ENCODE measurements around the gene ARMH3.

ARMH3 gene

GRCh38 chr10:101940916-101941315 is 115.1 kb downstream of the ARMH3 start:
- Histone ChIP-seq H3K4me1 (ENCODE audit: control insufficient read depth in 1 of 2, insufficient read depth in 2 of 2, low read length in 2 of 2) (peaks cover 8 to 15% of the 10 kb centered on the region in 2 experiments), H3K36me3 (ENCODE audit: control insufficient read depth in 1 of 2, insufficient read depth in 2 of 2, low read length in 2 of 2) (no peaks in the 10 kb centered on the region), H4K91ac (ENCODE audit: low read depth, low read length) (no peak overlapping the region), H3K27me3 (ENCODE audit: insufficient read depth, low read length) (no peaks in the 10 kb centered on the region), H4K8ac (ENCODE audit: low read depth, low read length) (no peak overlapping the region), H3K79me1 (ENCODE audit: low read length) (peaks cover 5% of the 10 kb centered on the region), H2BK120ac (ENCODE audit: insufficient read depth, low read length, poor library complexity) (no peak overlapping the region), H3K23ac (ENCODE audit: low read length) (no peak overlapping the region), H2BK5ac (ENCODE audit: low read depth, low read length, poor library complexity) (no peak overlapping the region), H2AFZ (ENCODE audit: insufficient read depth, low read length, poor library complexity) (no peak overlapping the region), H3K9me3 (ENCODE audit: insufficient read depth, low read depth, low read length) (no peaks in the 10 kb centered on the region), H3K79me2 (ENCODE audit: control insufficient read depth, insufficient read depth, low read length, poor library complexity) (no peaks in the 10 kb centered on the region), H3K4me3 (ENCODE audit: low read depth, low read length) (no peak overlapping the region), H3K14ac (ENCODE audit: low read length) (no peak overlapping the region), H3K9ac (ENCODE audit: low read length) (no peak overlapping the region), H3K27ac (ENCODE audit: low read depth, low read length) (no peak overlapping the region), H3K18ac (ENCODE audit: low read length) (no peak overlapping the region), H2BK12ac (ENCODE audit: low read length) (no peak overlapping the region), H3K4ac (ENCODE audit: low read depth, low read length) (no peak overlapping the region), H4K12ac (ENCODE audit: low read depth, low read length) (no peak overlapping the region), H3K4me2 (ENCODE audit: low read length) (no peak overlapping the region), H2AK5ac (ENCODE audit: low read length) (no peak overlapping the region)
- DNase-seq, result peak; percentile 3 to 64
- WGBS (ENCODE audit: extremely low coverage, insufficient coverage, insufficient read length), result no CpG with 5 or more reads among the region's 1 CpG

GRCh38 chr10:101939729-101940128 is 116.2 kb downstream of the ARMH3 start:
- H2BK12ac ChIP-seq (ENCODE audit: low read length), result no peak overlapping the region
- peak overlapping the region; percentile 14 for H4K91ac ChIP-seq (ENCODE audit: low read depth, low read length)
- no peak overlapping the region for H3K9ac ChIP-seq (ENCODE audit: low read length)
- peak overlapping the region; percentile 83 for H3K27ac ChIP-seq (ENCODE audit: low read depth, low read length)
- H3K79me1 ChIP-seq (ENCODE audit: low read length), result peaks cover 5% of the 10 kb centered on the region
- no peaks in the 10 kb centered on the region for H3K79me2 ChIP-seq (ENCODE audit: control insufficient read depth, insufficient read depth, low read length, poor library complexity)
- no peak overlapping the region for H3K23ac ChIP-seq (ENCODE audit: low read length)
- H2AK5ac ChIP-seq (ENCODE audit: low read length), result no peak overlapping the region
- WGBS (ENCODE audit: extremely low coverage, insufficient coverage, insufficient read length), result 100% methylated on average over 1 of the region's 3 CpGs
- no peak overlapping the region for H4K8ac ChIP-seq (ENCODE audit: low read depth, low read length)
- DNase-seq, result peak; percentile 2 to 49
- no peak overlapping the region for H3K4me2 ChIP-seq (ENCODE audit: low read length)
- no peak overlapping the region for H3K4me3 ChIP-seq (ENCODE audit: low read depth, low read length)
- no peak overlapping the region for H2BK120ac ChIP-seq (ENCODE audit: insufficient read depth, low read length, poor library complexity)
- no peaks in the 10 kb centered on the region for H3K36me3 ChIP-seq (ENCODE audit: control insufficient read depth in 1 of 2, insufficient read depth in 2 of 2, low read length in 2 of 2)
- no peaks in the 10 kb centered on the region for H3K27me3 ChIP-seq (ENCODE audit: insufficient read depth, low read length)
- no peak overlapping the region for H2AFZ ChIP-seq (ENCODE audit: insufficient read depth, low read length, poor library complexity)
- no peaks in the 10 kb centered on the region for H3K9me3 ChIP-seq (ENCODE audit: insufficient read depth, low read depth, low read length)
- H4K12ac ChIP-seq (ENCODE audit: low read depth, low read length), result no peak overlapping the region
- H3K14ac ChIP-seq (ENCODE audit: low read length), result no peak overlapping the region
- H2BK5ac ChIP-seq (ENCODE audit: low read depth, low read length, poor library complexity), result no peak overlapping the region
- H3K18ac ChIP-seq (ENCODE audit: low read length), result no peak overlapping the region
- H3K4ac ChIP-seq (ENCODE audit: low read depth, low read length), result no peak overlapping the region
- peaks cover 8 to 15% of the 10 kb centered on the region in 2 experiments for H3K4me1 ChIP-seq (ENCODE audit: control insufficient read depth in 1 of 2, insufficient read depth in 2 of 2, low read length in 2 of 2)

- no CpG with 5 or more reads among the region's 3 CpGs for WGBS (ENCODE audit: extremely low coverage, insufficient coverage, insufficient read length)
- no peaks in the 10 kb centered on the region for H3K27me3 ChIP-seq (ENCODE audit: insufficient read depth, low read length)
- DNase-seq, result peak; percentile 43 to 78
- H2BK12ac ChIP-seq (ENCODE audit: low read length), result no peak overlapping the region
- H2BK5ac ChIP-seq (ENCODE audit: low read depth, low read length, poor library complexity), result no peak overlapping the region
- H3K27ac ChIP-seq (ENCODE audit: low read depth, low read length), result peak overlapping the region; percentile 83
- no peaks in the 10 kb centered on the region for H3K9me3 ChIP-seq (ENCODE audit: insufficient read depth, low read depth, low read length)
- H3K9ac ChIP-seq (ENCODE audit: low read length), result no peak overlapping the region
- no peak overlapping the region for H3K14ac ChIP-seq (ENCODE audit: low read length)
- no peak overlapping the region for H4K12ac ChIP-seq (ENCODE audit: low read depth, low read length)
- no peak overlapping the region for H3K23ac ChIP-seq (ENCODE audit: low read length)
- no peak overlapping the region for H3K18ac ChIP-seq (ENCODE audit: low read length)
- no peaks in the 10 kb centered on the region for H3K36me3 ChIP-seq (ENCODE audit: control insufficient read depth in 1 of 2, insufficient read depth in 2 of 2, low read length in 2 of 2)
- no peak overlapping the region for H3K4me2 ChIP-seq (ENCODE audit: low read length)
- no peak overlapping the region for H3K4ac ChIP-seq (ENCODE audit: low read depth, low read length)
- H2AK5ac ChIP-seq (ENCODE audit: low read length), result no peak overlapping the region
- no peak overlapping the region for H2AFZ ChIP-seq (ENCODE audit: insufficient read depth, low read length, poor library complexity)
- no peak overlapping the region for H4K91ac ChIP-seq (ENCODE audit: low read depth, low read length)
- no peaks in the 10 kb centered on the region for H3K79me2 ChIP-seq (ENCODE audit: control insufficient read depth, insufficient read depth, low read length, poor library complexity)
- peaks cover 5% of the 10 kb centered on the region for H3K79me1 ChIP-seq (ENCODE audit: low read length)
- H3K4me3 ChIP-seq (ENCODE audit: low read depth, low read length), result no peak overlapping the region
- H2BK120ac ChIP-seq (ENCODE audit: insufficient read depth, low read length, poor library complexity), result no peak overlapping the region
- H4K8ac ChIP-seq (ENCODE audit: low read depth, low read length), result no peak overlapping the region
- H3K4me1 ChIP-seq (ENCODE audit: control insufficient read depth in 1 of 2, insufficient read depth in 2 of 2, low read length in 2 of 2), result peaks cover 8 to 15% of the 10 kb centered on the region in 2 experiments
Measured at GRCh38 chr10:101939008-101939648, 116.8 kb downstream of the ARMH3 start.

- Histone ChIP-seq H3K79me2 (ENCODE audit: control insufficient read depth, insufficient read depth, low read length, poor library complexity) (no peaks in the 10 kb centered on the region), H3K14ac (ENCODE audit: low read length) (no peak overlapping the region), H3K27me3 (ENCODE audit: insufficient read depth, low read length) (no peaks in the 10 kb centered on the region), H3K79me1 (ENCODE audit: low read length) (peaks cover 5% of the 10 kb centered on the region), H2BK12ac (ENCODE audit: low read length) (no peak overlapping the region), H3K36me3 (ENCODE audit: control insufficient read depth in 1 of 2, insufficient read depth in 2 of 2, low read length in 2 of 2) (no peaks in the 10 kb centered on the region), H3K4me1 (ENCODE audit: control insufficient read depth in 1 of 2, insufficient read depth in 2 of 2, low read length in 2 of 2) (peaks cover 8 to 15% of the 10 kb centered on the region in 2 experiments), H3K4ac (ENCODE audit: low read depth, low read length) (no peak overlapping the region), H2AFZ (ENCODE audit: insufficient read depth, low read length, poor library complexity) (no peak overlapping the region), H2BK120ac (ENCODE audit: insufficient read depth, low read length, poor library complexity) (peak overlapping the region; percentile 58), H3K4me3 (ENCODE audit: low read depth, low read length) (no peak overlapping the region), H3K9ac (ENCODE audit: low read length) (no peak overlapping the region), H3K23ac (ENCODE audit: low read length) (no peak overlapping the region), H3K27ac (ENCODE audit: low read depth, low read length) (peak overlapping the region; percentile 46), H2BK5ac (ENCODE audit: low read depth, low read length, poor library complexity) (no peak overlapping the region), H3K4me2 (ENCODE audit: low read length) (no peak overlapping the region), H3K9me3 (ENCODE audit: insufficient read depth, low read depth, low read length) (no peaks in the 10 kb centered on the region), H4K8ac (ENCODE audit: low read depth, low read length) (no peak overlapping the region), H4K91ac (ENCODE audit: low read depth, low read length) (no peak overlapping the region), H2AK5ac (ENCODE audit: low read length) (no peak overlapping the region), H4K12ac (ENCODE audit: low read depth, low read length) (no peak overlapping the region), H3K18ac (ENCODE audit: low read length) (no peak overlapping the region)
- no CpG with 5 or more reads among the region's 3 CpGs for WGBS (ENCODE audit: extremely low coverage, insufficient coverage, insufficient read length)
- peak; percentile 28 to 58 for DNase-seq
Measured at GRCh38 chr10:101938305-101939007, 117.5 kb downstream of the ARMH3 start.

Data from trophoblast cell (in vitro differentiated cells and primary cell).